C4-2B (cell line): Measurements from ENCODE around the gene B4GALT5.
"Not testable (repeated sequence)": the region's sequence is repeated elsewhere in the genome, so short reads cannot be mapped to it uniquely, and the experiment has no call there.

Source experiments
- H3K27ac ChIP-seq: fragments of 450-650 bp; 2 replicates; pipeline ENCODE4 v1.5.1; 2017
- ZFX ChIP-seq: fragments of 450-650 bp; IDR thresholded peaks from 2 replicates; pipeline ENCODE4 v1.6.1; 2017
- TF ChIP-seq, protein P1 (sequence below): fragments of 450-650 bp; conservative IDR thresholded peaks from 2 replicates; pipeline ENCODE4 v1.5.1; 2017; ENCODE audit warnings: mild to moderate bottlenecking

The B4GALT5 gene

DNA sequence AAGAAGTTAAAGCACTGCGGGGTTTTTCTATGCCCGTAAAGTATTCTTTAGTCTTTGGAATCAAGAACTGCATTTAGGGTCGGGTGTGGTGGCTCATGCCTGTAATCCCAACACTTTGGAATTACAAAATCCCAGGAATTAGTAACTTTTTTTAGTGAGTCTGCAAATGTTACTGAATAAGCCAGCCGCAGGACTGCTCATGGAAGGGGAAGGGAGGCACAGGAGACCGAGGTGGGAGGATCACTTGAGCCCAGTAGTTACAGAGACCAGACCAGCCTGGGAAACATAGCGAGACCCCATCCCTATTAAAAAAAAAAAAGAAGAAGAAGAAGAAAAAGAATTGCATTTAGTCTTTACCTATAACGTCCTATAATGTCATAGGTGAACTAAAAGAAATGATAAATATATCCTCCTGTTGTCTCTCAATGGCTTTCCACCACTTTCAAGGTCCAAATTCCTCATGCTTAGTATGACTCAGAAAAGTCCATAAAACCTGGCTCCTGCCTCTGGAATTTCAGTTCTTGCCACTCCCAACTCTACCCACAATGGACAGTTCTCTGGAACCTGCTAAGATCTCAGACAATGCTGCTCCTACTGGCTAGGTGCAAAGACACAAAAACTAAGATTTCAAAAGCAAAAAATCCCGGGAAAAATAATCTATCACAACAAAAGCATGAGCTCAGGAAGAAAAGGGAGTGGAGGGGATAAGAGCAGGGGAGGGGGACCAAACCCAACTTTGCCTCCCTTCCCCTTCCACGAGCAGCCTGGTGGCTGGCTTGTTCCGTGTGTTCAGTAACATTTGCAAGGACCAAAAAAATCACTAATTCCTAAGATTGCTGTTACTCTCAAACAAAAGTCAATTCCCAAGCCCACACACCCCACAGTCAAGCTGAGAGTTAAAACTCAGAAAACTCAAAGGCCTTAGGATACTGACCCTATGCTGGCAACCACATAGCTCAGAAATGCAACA lies 39.0 kb downstream of the B4GALT5 start:
- no peak overlapping the region for H3K27ac ChIP-seq
- TF ChIP-seq, protein P1, sequence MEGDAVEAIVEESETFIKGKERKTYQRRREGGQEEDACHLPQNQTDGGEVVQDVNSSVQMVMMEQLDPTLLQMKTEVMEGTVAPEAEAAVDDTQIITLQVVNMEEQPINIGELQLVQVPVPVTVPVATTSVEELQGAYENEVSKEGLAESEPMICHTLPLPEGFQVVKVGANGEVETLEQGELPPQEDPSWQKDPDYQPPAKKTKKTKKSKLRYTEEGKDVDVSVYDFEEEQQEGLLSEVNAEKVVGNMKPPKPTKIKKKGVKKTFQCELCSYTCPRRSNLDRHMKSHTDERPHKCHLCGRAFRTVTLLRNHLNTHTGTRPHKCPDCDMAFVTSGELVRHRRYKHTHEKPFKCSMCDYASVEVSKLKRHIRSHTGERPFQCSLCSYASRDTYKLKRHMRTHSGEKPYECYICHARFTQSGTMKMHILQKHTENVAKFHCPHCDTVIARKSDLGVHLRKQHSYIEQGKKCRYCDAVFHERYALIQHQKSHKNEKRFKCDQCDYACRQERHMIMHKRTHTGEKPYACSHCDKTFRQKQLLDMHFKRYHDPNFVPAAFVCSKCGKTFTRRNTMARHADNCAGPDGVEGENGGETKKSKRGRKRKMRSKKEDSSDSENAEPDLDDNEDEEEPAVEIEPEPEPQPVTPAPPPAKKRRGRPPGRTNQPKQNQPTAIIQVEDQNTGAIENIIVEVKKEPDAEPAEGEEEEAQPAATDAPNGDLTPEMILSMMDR: no peak
- no peak for TF ChIP-seq ZFX

DNA sequence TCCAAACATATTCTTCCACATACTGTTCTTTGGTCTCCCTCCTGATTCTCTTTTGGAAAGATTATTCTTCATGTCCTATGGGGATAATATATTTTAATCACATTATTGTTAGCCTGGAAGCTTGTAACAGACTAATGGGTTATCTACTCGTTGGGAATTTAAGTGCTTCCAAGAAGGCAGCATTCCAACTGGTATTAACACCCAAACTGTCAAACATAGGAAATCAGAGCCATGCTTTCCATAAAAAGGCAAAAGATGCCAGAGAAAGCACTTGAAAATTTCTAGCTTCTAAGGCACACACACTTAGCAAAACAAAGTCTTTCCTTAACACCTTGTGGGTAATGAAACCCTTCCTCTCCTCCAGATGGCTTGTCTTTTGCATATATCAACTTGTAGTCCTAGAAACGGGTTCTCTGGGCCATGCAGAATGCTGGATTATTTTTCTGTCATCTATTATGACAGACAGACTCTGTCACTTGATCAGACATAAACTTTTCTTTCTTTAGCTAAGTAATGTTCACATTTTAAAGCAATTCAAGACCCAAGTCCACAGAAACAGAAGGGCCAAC lies 41.5 kb downstream of the B4GALT5 start:
- H3K27ac ChIP-seq: no peak overlapping the region
- TF ChIP-seq, protein P1: no peak
- no peak for TF ChIP-seq ZFX

DNA sequence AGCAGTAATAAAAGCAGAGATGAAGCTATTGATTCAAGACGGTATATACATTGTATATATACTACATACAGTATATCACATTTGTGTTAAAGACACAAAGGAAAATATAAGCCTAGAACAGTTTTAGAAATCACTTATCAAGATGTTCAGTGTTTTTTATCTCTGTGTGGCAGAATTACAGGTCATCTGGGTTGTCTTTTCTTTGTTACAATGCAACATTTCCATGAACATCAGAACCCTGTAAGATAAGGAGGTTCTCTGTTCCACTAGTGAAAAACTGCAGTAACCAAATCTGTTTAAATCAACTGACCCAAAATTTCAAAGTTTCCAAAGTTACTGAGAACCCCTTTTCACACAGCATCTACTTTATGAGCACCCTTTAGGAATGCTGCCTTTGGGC lies 42.2 kb downstream of the B4GALT5 start:
- H3K27ac ChIP-seq: no peak overlapping the region
- TF ChIP-seq, protein P1: no peak
- no peak for TF ChIP-seq ZFX

DNA sequence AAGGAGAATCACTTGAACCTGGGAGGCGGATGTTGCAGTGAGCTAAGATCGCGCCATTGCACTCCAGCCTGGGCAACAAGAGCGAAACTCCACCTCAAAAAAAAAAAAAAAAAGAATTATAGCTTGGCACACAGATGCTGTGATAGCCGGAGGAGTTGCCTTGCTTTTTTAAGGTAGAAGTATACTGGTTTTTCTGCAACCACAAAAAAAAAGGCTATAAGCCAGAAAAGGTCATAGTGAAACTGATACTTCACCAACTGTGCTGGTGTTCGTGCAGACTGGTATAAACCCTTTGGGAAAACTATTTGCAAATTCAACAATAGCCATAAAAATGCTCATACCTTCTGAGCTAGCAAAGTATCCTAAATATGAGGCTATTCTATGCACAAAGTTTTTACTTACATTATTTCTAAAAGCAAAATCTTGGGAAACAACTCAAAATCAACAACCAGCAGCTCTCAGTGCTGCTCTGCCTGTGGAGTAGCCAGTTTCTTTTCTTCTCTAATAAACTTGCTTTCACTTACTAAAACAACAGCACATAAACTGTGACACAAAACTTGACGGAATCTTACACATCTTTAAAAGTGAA lies 44.0 kb downstream of the B4GALT5 start:
- TF ChIP-seq ZFX: no peak
- TF ChIP-seq, protein P1: no peak
- no peak overlapping the region for H3K27ac ChIP-seq

DNA sequence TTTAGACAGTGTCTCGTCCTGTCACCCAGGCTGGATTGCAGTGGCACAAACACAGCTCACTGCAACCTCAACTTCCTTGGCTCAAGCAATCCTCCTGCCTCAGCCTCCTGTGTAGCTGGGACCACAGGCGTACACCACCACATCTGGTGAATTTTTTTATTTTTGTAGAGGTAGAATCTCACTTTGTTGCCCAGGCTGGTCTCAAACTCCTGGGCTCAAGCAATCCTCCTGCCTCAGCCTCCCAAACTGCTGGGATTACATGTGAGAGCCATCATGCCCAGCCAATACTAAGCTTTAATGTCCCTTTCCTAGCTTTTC lies 44.8 kb downstream of the B4GALT5 start:
- not testable (repeated sequence) for H3K27ac ChIP-seq

DNA sequence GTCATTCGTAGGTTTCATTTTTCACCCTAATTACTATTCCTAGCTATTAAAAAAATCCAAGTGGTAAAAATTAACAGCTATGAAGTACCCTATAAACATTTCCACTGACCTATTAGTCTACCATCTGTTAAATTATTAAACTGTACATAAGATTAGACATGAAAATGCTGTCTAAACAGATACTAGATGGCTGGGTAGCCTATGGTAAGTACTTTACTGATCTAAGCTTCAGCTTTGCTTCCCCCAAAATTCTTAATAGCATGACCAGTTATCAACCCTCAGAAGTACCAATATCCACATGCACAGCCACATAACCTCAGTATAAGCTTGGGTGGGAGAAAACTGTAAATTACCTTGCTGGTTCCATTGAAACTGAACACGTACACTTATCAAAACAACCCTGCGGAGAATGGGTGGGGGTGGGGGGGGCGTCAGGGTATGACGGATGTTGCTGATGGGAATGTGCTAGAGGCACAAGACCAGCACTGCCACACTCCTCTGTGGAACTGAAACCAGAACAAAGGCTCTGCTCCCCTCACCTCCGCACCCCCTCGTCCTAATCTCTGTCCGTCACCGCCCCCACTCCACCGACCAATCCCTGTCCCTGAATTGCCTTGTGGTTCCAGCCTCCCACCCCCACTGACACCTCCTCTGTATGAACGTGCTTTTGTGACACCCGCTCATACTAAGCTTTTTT lies 45.3 kb downstream of the B4GALT5 start:
- no peak overlapping the region for H3K27ac ChIP-seq
- TF ChIP-seq, protein P1: no peak
- TF ChIP-seq ZFX: no peak

DNA sequence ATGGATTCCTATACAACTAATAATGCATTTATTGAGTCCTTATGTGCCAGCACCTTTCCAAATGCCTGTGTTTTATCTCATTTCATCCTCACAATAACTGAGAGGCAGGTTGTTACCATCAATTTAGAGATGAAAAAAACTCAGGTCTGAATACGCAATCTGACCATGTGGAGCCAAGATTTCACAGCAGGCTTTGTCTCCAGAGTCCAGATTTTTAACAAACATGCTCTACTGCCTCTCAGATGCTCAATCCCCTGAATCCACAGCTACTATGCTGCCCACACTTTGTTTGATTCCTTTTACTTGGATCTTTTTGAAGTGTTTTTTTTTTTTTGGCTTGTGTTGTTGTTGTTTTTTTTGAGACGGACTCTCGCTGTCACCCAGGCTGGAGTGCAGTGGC lies 46.8 kb downstream of the B4GALT5 start:
- TF ChIP-seq ZFX: no peak
- TF ChIP-seq, protein P1: no peak
- H3K27ac ChIP-seq: no peak overlapping the region
